A673 (cell line): ENCODE data around the gene USP22. TPM values are rescaled to one million over a fixed set of nuclear protein-coding genes. Genes with fewer than 3 reads are reported as not detected.

Experiments used
- BruUV-seq: library from RNA; stranded (reverse); fragments of 400-500 nt; replicated peaks from 2 replicates; lab custom pipeline; 2021; lab: Mats Ljungman, UMichigan
- CTCF ChIA-PET: fragments of 300-600 bp; sonication (Branson Sonifier 250); formaldehyde crosslinking; loops from one replicate; lab custom pipeline; 2022; ENCODE audit warnings: antibody characterized with exemption; lab: Charles Lee
- POLR2A ChIA-PET: fragments of 300-600 bp; sonication (Branson Sonifier 250); formaldehyde crosslinking; loops from one replicate; lab custom pipeline; 2022; ENCODE audit warnings: antibody characterized with exemption; ENCODE audit not compliant: low non-redundant PET; lab: Charles Lee
- DNase-seq: peaks from one replicate; pipeline ENCODE4 v3.0.0-alpha.2; 2015; ENCODE audit warnings: low spot score
- H3K27ac ChIP-seq: fragments of 200-600 bp; sonication (generic); 2 replicates; pipeline ENCODE4 v1.5.1; 2016; ENCODE audit warnings: mixed run types, low read depth, mild to moderate bottlenecking, mixed read lengths, antibody characterized with exemption, low read length; ENCODE audit not compliant: poor library complexity, severe bottlenecking
- H3K27me3 ChIP-seq: fragments of 200-600 bp; sonication (generic); replicated peaks from 2 replicates; pipeline ENCODE4 v1.6.1; 2017; ENCODE audit warnings: mixed run types, low read depth, mild to moderate bottlenecking, mixed read lengths, antibody characterized with exemption, low read length; ENCODE audit not compliant: insufficient read depth, poor library complexity
- H3K36me3 ChIP-seq: fragments of 200-600 bp; sonication (generic); 2 replicates; pipeline ENCODE4 v1.6.1; 2016; ENCODE audit warnings: mixed run types, mild to moderate bottlenecking, mixed read lengths, antibody characterized with exemption, low read length; ENCODE audit not compliant: insufficient read depth, poor library complexity, severe bottlenecking
- H3K4me1 ChIP-seq: fragments of 200-600 bp; sonication (generic); 2 replicates; pipeline ENCODE4 v1.6.1; 2017; ENCODE audit warnings: mixed run types, mild to moderate bottlenecking, mixed read lengths, antibody characterized with exemption, low read length; ENCODE audit not compliant: insufficient read depth, poor library complexity, severe bottlenecking
- H3K4me3 ChIP-seq: fragments of 200-600 bp; sonication (generic); 2 replicates; pipeline ENCODE4 v1.5.1; 2016; ENCODE audit warnings: low read depth, mixed run types, mild to moderate bottlenecking, mixed read lengths, low read length; ENCODE audit not compliant: poor library complexity, severe bottlenecking
- H3K9me3 ChIP-seq: fragments of 200-600 bp; sonication (generic); 2 replicates; pipeline ENCODE4 v1.6.1; 2016; ENCODE audit warnings: mixed run types, low read depth, mild to moderate bottlenecking, mixed read lengths, antibody characterized with exemption, low read length; ENCODE audit not compliant: poor library complexity, severe bottlenecking
- CTCF ChIP-seq: fragments of 300-800, 200-600 bp; sonication (generic); conservative IDR thresholded peaks from 2 replicates; pipeline ENCODE4 v1.5.1; 2017; ENCODE audit warnings: low read depth, mild to moderate bottlenecking, antibody characterized with exemption, low read length, moderate library complexity, mixed read lengths
- EZH2 ChIP-seq: fragments of 200-600 bp; sonication (generic); IDR thresholded peaks from 2 replicates; pipeline ENCODE4 v1.6.1; 2017; ENCODE audit warnings: borderline replicate concordance, low read depth, mild to moderate bottlenecking, mixed read lengths, antibody characterized with exemption, low read length; ENCODE audit not compliant: poor library complexity, severe bottlenecking
- intact Hi-C: fragments of 100-400 bp; cut with micrococcal nuclease; formaldehyde crosslinking; loops from one replicate; pipeline ENCODE4 v1.10.0; 2022; ENCODE audit not compliant: unreplicated experiment
- total RNA-seq: library from RNA; stranded (reverse); gene quantifications from 2 replicates; pipeline ENCODE4 v1.2.3, GENCODE V29; 2021

USP22 gene
- total RNA-seq, 1 experiment from 2014 or later: 288 TPM

GRCh38 chr17:20995164-20995872, 47.5 kb downstream of the USP22 start:
- Histone ChIP-seq H3K36me3 (peaks cover 12% of the 10 kb centered on the region), H3K27ac (no peak overlapping the region), H3K27me3 (no peaks in the 10 kb centered on the region), H3K4me3 (no peak overlapping the region), H3K4me1 (no peaks in the 10 kb centered on the region), H3K9me3 (no peaks in the 10 kb centered on the region)
- no peak for DNase-seq
- no TSS peak for BruUV-seq
- POLR2A ChIA-PET: no interaction called here
- CTCF ChIA-PET: interaction anchor here (0.6 kb wide), 1 partner anchor 193 kb away, joined by 5 read pairs; no protein-coding TSS in a partner anchor
- TF ChIP-seq EZH2 (no peak), CTCF (no peak)
- intact Hi-C loops: loop anchor here (10.0 kb wide), 1 partner anchor 111 kb away; no protein-coding TSS in a partner anchor

- intact Hi-C loops: loop anchor here (5.0 to 10.0 kb wide), 3 partner anchors 87 to 142 kb away; no protein-coding TSS in a partner anchor
- H3K9me3 ChIP-seq: no peaks in the 10 kb centered on the region
- H3K4me3 ChIP-seq: no peak overlapping the region
- no TSS peak for BruUV-seq
- ChIA-PET POLR2A (no interaction called here), CTCF (interaction anchor here (0.6 kb wide), 1 partner anchor 192 kb away, joined by 5 read pairs; no protein-coding TSS in a partner anchor)
- peaks cover 7% of the 10 kb centered on the region for H3K36me3 ChIP-seq
- no peak overlapping the region for H3K27ac ChIP-seq
- TF ChIP-seq CTCF (no peak), EZH2 (no peak)
- no peaks in the 10 kb centered on the region for H3K4me1 ChIP-seq
- DNase-seq: no peak
- no peaks in the 10 kb centered on the region for H3K27me3 ChIP-seq
These were observed 48.0 kb downstream of the USP22 start for GRCh38 chr17:20994779-20995149.

- H3K27me3 ChIP-seq: no peaks in the 10 kb centered on the region
- H3K4me1 ChIP-seq: no peaks in the 10 kb centered on the region
- no peak overlapping the region for H3K27ac ChIP-seq
- TF ChIP-seq CTCF (no peak), EZH2 (no peak)
- BruUV-seq: no TSS peak
- no peak for DNase-seq
- H3K36me3 ChIP-seq: peaks cover under 1% of the 10 kb centered on the region
- ChIA-PET CTCF (interaction anchor here (1.2 to 1.5 kb wide), 2 partner anchors 98 to 192 kb away, joined by 4 to 8 read pairs; no protein-coding TSS in a partner anchor), POLR2A (no interaction called here)
- intact Hi-C loops: loop anchor here (2.0 to 10.0 kb wide), 4 partner anchors 87 to 193 kb away; no protein-coding TSS in a partner anchor
- no peak overlapping the region for H3K4me3 ChIP-seq
- no peaks in the 10 kb centered on the region for H3K9me3 ChIP-seq
These were observed 48.7 kb downstream of the USP22 start for GRCh38 chr17:20993863-20994778.
